H1 (cell line): ENCODE results near the gene FANCF.

Source experiments
- ATF2 ChIP-seq: IDR thresholded peaks from 2 replicates; pipeline ENCODE4 v1.6.1; 2012; ENCODE audit warnings: low read length, inconsistent platforms
- CHD2 ChIP-seq: IDR thresholded peaks from 2 replicates; pipeline ENCODE4 v1.6.1; 2012; ENCODE audit warnings: low read length, improper control_type of control experiment
- E2F6 ChIP-seq: IDR thresholded peaks from 2 replicates; pipeline ENCODE4 v1.6.1; 2012; ENCODE audit warnings: inconsistent platforms
- POLR2A ChIP-seq, 2 experiments: IDR thresholded peaks; 1 replicate in 1 of 2; 2 replicates in 1 of 2; pipeline ENCODE4 v1.6.1; 2011; ENCODE audit warnings: low read depth in 2 of 2, low read length in 2 of 2, mild to moderate bottlenecking in 2 of 2; ENCODE audit errors: control extremely low read depth in 1 of 2
- POLR2AphosphoS5 ChIP-seq: IDR thresholded peaks from 2 replicates; pipeline ENCODE4 v1.6.1; 2011; ENCODE audit warnings: low read depth, low read length
- SUZ12 ChIP-seq: fragments of 200-600 bp; sonication (generic); IDR thresholded peaks from 2 replicates; pipeline ENCODE4 v1.6.1; 2012; ENCODE audit warnings: mild to moderate bottlenecking, inconsistent platforms, low read length, moderate library complexity, mixed read lengths
- ZNF274 ChIP-seq: IDR thresholded peaks from 2 replicates; pipeline ENCODE4 v1.7.0; 2012; ENCODE audit warnings: low read length, borderline replicate concordance; ENCODE audit errors: extremely low read depth
- TF ChIP-seq, protein P1 (sequence below), 3 experiments: IDR thresholded peaks; 1 replicate in 2 of 3; 2 replicates in 1 of 3; pipeline versions ENCODE4 v1.5.1 to v1.6.1; 2011; ENCODE audit warnings: low read length in 3 of 3, mild to moderate bottlenecking in 3 of 3, inconsistent platforms in 2 of 3, low read depth in 1 of 3, moderate library complexity in 1 of 3; ENCODE audit not compliant: insufficient read depth in 1 of 3; ENCODE audit errors: control extremely low read depth in 1 of 3
- TF ChIP-seq, protein P2 (sequence below): IDR thresholded peaks from 2 replicates; pipeline ENCODE4 v1.6.1; 2011; ENCODE audit warnings: low read length, improper control_type of control experiment

DNA sequence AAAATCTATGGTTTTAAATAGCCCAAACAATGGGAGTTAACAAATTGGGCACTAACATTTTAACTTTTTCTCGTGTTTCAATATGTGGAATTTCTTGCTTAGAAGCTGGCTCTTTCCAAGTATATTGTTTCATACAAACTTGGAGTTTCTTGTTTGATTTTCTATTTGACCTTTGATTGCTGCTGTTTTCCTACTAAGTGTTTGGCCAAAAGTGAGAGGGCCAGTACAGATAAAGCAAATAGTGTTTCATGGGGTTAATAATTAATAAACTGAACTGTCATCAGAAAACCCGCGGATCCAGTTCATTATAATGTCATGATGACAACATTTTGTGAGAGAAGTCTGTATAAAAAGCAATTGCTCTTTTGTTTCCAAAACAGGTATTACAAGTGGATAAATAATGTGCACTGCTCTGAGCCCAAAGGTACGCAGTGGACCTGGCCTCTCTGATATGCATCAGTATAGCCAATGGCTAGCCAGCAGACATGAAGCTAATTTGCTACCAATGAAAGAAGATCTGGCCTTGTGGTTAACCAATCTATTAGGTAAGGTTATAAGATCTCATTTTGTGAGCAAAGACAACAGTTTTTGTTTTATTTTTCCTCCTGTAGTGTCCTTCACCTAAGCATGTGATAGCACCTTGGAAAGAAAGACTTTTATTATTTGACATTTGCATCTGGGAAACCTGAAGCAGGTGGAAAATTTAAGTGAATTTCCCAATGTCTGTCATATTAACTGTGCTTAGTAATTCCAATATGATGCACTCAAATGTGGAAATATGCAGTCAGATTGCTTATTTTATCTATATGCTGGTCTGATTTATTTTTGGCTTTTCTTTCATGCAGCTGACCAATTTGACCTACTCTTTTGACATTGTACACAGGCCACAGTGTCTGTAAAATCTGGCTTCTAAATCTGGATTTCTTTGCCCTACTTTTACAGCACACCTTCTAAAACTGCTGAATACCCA is 49.1 kb upstream of the FANCF start:
- TF ChIP-seq, protein P1, sequence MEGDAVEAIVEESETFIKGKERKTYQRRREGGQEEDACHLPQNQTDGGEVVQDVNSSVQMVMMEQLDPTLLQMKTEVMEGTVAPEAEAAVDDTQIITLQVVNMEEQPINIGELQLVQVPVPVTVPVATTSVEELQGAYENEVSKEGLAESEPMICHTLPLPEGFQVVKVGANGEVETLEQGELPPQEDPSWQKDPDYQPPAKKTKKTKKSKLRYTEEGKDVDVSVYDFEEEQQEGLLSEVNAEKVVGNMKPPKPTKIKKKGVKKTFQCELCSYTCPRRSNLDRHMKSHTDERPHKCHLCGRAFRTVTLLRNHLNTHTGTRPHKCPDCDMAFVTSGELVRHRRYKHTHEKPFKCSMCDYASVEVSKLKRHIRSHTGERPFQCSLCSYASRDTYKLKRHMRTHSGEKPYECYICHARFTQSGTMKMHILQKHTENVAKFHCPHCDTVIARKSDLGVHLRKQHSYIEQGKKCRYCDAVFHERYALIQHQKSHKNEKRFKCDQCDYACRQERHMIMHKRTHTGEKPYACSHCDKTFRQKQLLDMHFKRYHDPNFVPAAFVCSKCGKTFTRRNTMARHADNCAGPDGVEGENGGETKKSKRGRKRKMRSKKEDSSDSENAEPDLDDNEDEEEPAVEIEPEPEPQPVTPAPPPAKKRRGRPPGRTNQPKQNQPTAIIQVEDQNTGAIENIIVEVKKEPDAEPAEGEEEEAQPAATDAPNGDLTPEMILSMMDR (IDR thresholded peaks at IDR 0.05; ENCODE audit: control extremely low read depth in 1 of 3, insufficient read depth in 1 of 3, low read depth in 1 of 3, low read length in 3 of 3), result no peak
- TF ChIP-seq POLR2A (IDR thresholded peaks at IDR 0.05; ENCODE audit: control extremely low read depth in 1 of 2, low read depth in 2 of 2, low read length in 2 of 2) (no peak), SUZ12 (no peak), ZNF274 (no peak), CHD2 (no peak), ATF2 (no peak), POLR2AphosphoS5 (no peak), E2F6 (no peak)
- TF ChIP-seq, protein P2, sequence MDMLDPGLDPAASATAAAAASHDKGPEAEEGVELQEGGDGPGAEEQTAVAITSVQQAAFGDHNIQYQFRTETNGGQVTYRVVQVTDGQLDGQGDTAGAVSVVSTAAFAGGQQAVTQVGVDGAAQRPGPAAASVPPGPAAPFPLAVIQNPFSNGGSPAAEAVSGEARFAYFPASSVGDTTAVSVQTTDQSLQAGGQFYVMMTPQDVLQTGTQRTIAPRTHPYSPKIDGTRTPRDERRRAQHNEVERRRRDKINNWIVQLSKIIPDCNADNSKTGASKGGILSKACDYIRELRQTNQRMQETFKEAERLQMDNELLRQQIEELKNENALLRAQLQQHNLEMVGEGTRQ, result no peak
